Keratinocyte (primary cell): ENCODE measurements around the gene CHI3L1.

ENCODE experiments used
- EZH2 ChIP-seq: IDR thresholded peaks from one replicate; pipeline ENCODE4 v1.6.1; 2012; ENCODE audit warnings: inconsistent platforms, mild to moderate bottlenecking, low read length, moderate library complexity
- TF ChIP-seq, protein P1 (sequence below), 3 experiments: IDR thresholded peaks in 1 of 3; conservative IDR thresholded peaks in 1 of 3; optimal IDR thresholded peaks in 1 of 3; 2 replicates in 2 of 3; 3 replicates in 1 of 3; pipeline versions ENCODE3 to v1.5.1; 2011; ENCODE audit warnings: low read length in 3 of 3, mild to moderate bottlenecking in 3 of 3, moderate library complexity in 2 of 3, control low read depth in 1 of 3, inconsistent platforms in 1 of 3; ENCODE audit not compliant: insufficient read depth in 2 of 3; ENCODE audit errors: extremely low read depth in 1 of 3

DNA sequence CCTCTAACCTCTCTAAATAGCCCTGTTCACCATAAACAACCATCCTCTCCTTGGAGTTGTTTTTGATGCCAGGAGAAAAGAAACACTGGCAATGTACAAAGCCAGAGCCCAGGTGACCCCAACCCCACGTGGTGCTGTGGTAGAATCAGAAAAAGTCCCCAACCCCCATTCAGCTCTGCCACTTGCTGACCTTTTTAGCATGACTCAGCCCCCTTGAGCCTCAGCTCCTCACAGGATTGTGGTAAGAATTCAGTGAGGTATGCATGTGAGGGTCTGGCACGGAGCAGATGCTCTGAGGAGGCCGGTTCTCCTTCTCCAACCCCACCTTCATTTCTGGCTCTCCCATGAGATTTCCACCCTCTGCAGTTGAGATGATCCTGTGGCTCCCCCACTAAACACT lies 11.1 kb upstream of the CHI3L1 start:
- TF ChIP-seq, protein P1, sequence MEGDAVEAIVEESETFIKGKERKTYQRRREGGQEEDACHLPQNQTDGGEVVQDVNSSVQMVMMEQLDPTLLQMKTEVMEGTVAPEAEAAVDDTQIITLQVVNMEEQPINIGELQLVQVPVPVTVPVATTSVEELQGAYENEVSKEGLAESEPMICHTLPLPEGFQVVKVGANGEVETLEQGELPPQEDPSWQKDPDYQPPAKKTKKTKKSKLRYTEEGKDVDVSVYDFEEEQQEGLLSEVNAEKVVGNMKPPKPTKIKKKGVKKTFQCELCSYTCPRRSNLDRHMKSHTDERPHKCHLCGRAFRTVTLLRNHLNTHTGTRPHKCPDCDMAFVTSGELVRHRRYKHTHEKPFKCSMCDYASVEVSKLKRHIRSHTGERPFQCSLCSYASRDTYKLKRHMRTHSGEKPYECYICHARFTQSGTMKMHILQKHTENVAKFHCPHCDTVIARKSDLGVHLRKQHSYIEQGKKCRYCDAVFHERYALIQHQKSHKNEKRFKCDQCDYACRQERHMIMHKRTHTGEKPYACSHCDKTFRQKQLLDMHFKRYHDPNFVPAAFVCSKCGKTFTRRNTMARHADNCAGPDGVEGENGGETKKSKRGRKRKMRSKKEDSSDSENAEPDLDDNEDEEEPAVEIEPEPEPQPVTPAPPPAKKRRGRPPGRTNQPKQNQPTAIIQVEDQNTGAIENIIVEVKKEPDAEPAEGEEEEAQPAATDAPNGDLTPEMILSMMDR (optimal IDR thresholded peaks at IDR 0.05 in 1 of 3, IDR thresholded peaks at IDR 0.05 in 1 of 3, conservative IDR thresholded peaks at IDR 0.05 in 1 of 3; ENCODE audit: extremely low read depth in 1 of 3, insufficient read depth in 2 of 3, low read length in 3 of 3): no peak
- no peak for TF ChIP-seq EZH2
